Large intestine (tissue), 3 donors: ENCODE results near the gene TSPOAP1. TPM values are rescaled to one million over a fixed set of nuclear protein-coding genes. Genes with fewer than 3 reads are reported as not detected.

Source experiments
- DNase-seq, 2 donors: peaks; one replicate each; pipeline versions ENCODE4 v3.0.0 to v3.0.0-alpha.2; 2013
- H3K27ac ChIP-seq: one replicate; pipeline ENCODE4 v1.5.1; 2013; ENCODE audit warnings: low read length
- H3K27me3 ChIP-seq: 2 replicates; pipeline ENCODE4 v1.6.1; 2013; ENCODE audit warnings: low read length; ENCODE audit not compliant: control insufficient read depth, insufficient read depth
- H3K36me3 ChIP-seq: 2 replicates; pipeline ENCODE4 v1.6.1; 2013; ENCODE audit warnings: low read length; ENCODE audit not compliant: control insufficient read depth, insufficient read depth
- H3K4me1 ChIP-seq: one replicate; pipeline ENCODE4 v1.6.1; 2013; ENCODE audit warnings: low read length; ENCODE audit not compliant: control insufficient read depth, insufficient read depth
- H3K4me3 ChIP-seq: one replicate; pipeline ENCODE4 v1.5.1; 2013; ENCODE audit warnings: low read length
- H3K9me3 ChIP-seq: one replicate; pipeline ENCODE4 v1.6.1; 2013; ENCODE audit warnings: mild to moderate bottlenecking, low read depth, low read length, moderate library complexity; ENCODE audit not compliant: control insufficient read depth
- whole genome bisulfite sequencing: methylation state at CpG from one replicate; pipeline ENCODE4 v1.1.5; 2013; ENCODE audit warnings: low lambda C conversion rate; ENCODE audit not compliant: insufficient coverage; 5-methylcytosine and 5-hydroxymethylcytosine counted together
- polyA plus RNA-seq: library from polyadenylated mRNA; unstranded; fragments of 120-200 nt; gene quantifications from one replicate; pipeline ENCODE4 v1.2.1, GENCODE V29; 2013

TSPOAP1 gene
- polyA plus RNA-seq, 1 donor, result 17.2 TPM

- Histone ChIP-seq H3K27me3 (peaks cover 14% of the 10 kb centered on the region), H3K9me3 (no peaks in the 10 kb centered on the region), H3K4me1 (no peaks in the 10 kb centered on the region), H3K27ac (no peak overlapping the region), H3K4me3 (no peak overlapping the region), H3K36me3 (no peaks in the 10 kb centered on the region)
- DNase-seq, result no peak
- no CpG with 5 or more reads among the region's 4 CpGs for WGBS
These were observed 63.3 kb downstream of the TSPOAP1 start for GRCh38 chr17:58265271-58265670.

GRCh38 chr17:58264407-58265103 lies 64.0 kb downstream of the TSPOAP1 start:
- Histone ChIP-seq H3K27me3 (peaks cover 16% of the 10 kb centered on the region), H3K27ac (no peak overlapping the region), H3K9me3 (no peaks in the 10 kb centered on the region), H3K4me3 (no peak overlapping the region), H3K4me1 (no peaks in the 10 kb centered on the region), H3K36me3 (no peaks in the 10 kb centered on the region)
- WGBS, result 47% methylated on average over 2 of the region's 6 CpGs
- DNase-seq, result no peak

- no peak for DNase-seq
- Histone ChIP-seq H3K27ac (no peak overlapping the region), H3K36me3 (no peaks in the 10 kb centered on the region), H3K27me3 (peaks cover 18% of the 10 kb centered on the region), H3K4me3 (no peak overlapping the region), H3K4me1 (no peaks in the 10 kb centered on the region), H3K9me3 (no peaks in the 10 kb centered on the region)
- 67% methylated on average over 1 of the region's 1 CpG for WGBS
These were observed 64.8 kb downstream of the TSPOAP1 start for GRCh38 chr17:58263773-58264172.

GRCh38 chr17:58262149-58262548 lies 66.4 kb downstream of the TSPOAP1 start:
- no peak overlapping the region for H3K27ac ChIP-seq
- no peak for DNase-seq
- no peak overlapping the region for H3K4me3 ChIP-seq
- 88% methylated on average over 3 of the region's 11 CpGs for WGBS
- H3K36me3 ChIP-seq, result no peaks in the 10 kb centered on the region
- H3K27me3 ChIP-seq, result peaks cover 18% of the 10 kb centered on the region
- no peaks in the 10 kb centered on the region for H3K9me3 ChIP-seq
- no peaks in the 10 kb centered on the region for H3K4me1 ChIP-seq

- no peaks in the 10 kb centered on the region for H3K36me3 ChIP-seq
- peaks cover under 1% of the 10 kb centered on the region for H3K9me3 ChIP-seq
- 23% methylated on average over 2 of the region's 8 CpGs for WGBS
- no peak for DNase-seq
- H3K4me1 ChIP-seq, result peaks cover 1% of the 10 kb centered on the region
- no peak overlapping the region for H3K4me3 ChIP-seq
- peaks cover 18% of the 10 kb centered on the region for H3K27me3 ChIP-seq
- no peak overlapping the region for H3K27ac ChIP-seq
These were observed 73.8 kb downstream of the TSPOAP1 start for GRCh38 chr17:58254803-58255202.

- Histone ChIP-seq H3K27me3 (peaks cover 26% of the 10 kb centered on the region), H3K4me1 (peaks cover 13% of the 10 kb centered on the region), H3K4me3 (no peak overlapping the region), H3K9me3 (peaks cover 6% of the 10 kb centered on the region), H3K27ac (no peak overlapping the region), H3K36me3 (no peaks in the 10 kb centered on the region)
- WGBS, result 92% methylated on average over 2 of the region's 3 CpGs
- DNase-seq, result no peak
These were observed 75.5 kb downstream of the TSPOAP1 start for GRCh38 chr17:58253082-58253481.

GRCh38 chr17:58252141-58252540 lies 76.5 kb downstream of the TSPOAP1 start:
- Histone ChIP-seq H3K9me3 (peaks cover 6% of the 10 kb centered on the region), H3K4me3 (no peak overlapping the region), H3K27me3 (peaks cover 26% of the 10 kb centered on the region), H3K36me3 (no peaks in the 10 kb centered on the region), H3K4me1 (peaks cover 18% of the 10 kb centered on the region), H3K27ac (no peak overlapping the region)
- no peak for DNase-seq
- no CpG with 5 or more reads among the region's 9 CpGs for WGBS

Other genes with a start within 250 kb of the TSPOAP1 start
- 48.8 TPM for gene DYNLL2, start 245.4 kb downstream of the TSPOAP1 start, polyA plus RNA-seq
- gene OR4D1, start 180.4 kb downstream of the TSPOAP1 start, polyA plus RNA-seq, result 0.01 TPM
- gene OR4D2, start 161.8 kb downstream of the TSPOAP1 start, polyA plus RNA-seq, result not detected
- gene EPX, start 136.1 kb downstream of the TSPOAP1 start, polyA plus RNA-seq, result 0.24 TPM
- gene MKS1, start 109.5 kb downstream of the TSPOAP1 start, polyA plus RNA-seq, result 27.1 TPM
- gene LPO, start 90.2 kb downstream of the TSPOAP1 start, polyA plus RNA-seq, result 0.37 TPM
- 0.79 TPM for gene MPO, start 47.9 kb downstream of the TSPOAP1 start, polyA plus RNA-seq
- gene SUPT4H1, start 23.4 kb upstream of the TSPOAP1 start, polyA plus RNA-seq, result 94.6 TPM
- 29.9 TPM for gene RNF43, start 88.7 kb upstream of the TSPOAP1 start, polyA plus RNA-seq
- gene HSF5, start 159.6 kb upstream of the TSPOAP1 start, polyA plus RNA-seq, result 0.07 TPM
- gene MTMR4, start 185.8 kb upstream of the TSPOAP1 start, polyA plus RNA-seq, result 70.3 TPM